GM12878 (cell line): Measurements from ENCODE around the gene MTMR4.

ENCODE experiments used
- ATF7 ChIP-seq: fragments of 450-650 bp; IDR thresholded peaks from 2 replicates; pipeline ENCODE4 v1.6.1; 2016; ENCODE audit warnings: low read depth, mild to moderate bottlenecking
- CTCF ChIP-seq, 3 experiments: IDR thresholded peaks in 2 of 3; conservative IDR thresholded peaks in 1 of 3; 2 replicates each; pipeline ENCODE4 v1.5.1; 2011; ENCODE audit warnings: low read depth in 3 of 3, low read length in 3 of 3, mild to moderate bottlenecking in 3 of 3, control low read depth in 2 of 3, moderate library complexity in 2 of 3, inconsistent platforms in 1 of 3, mixed read lengths in 1 of 3; ENCODE audit not compliant: control insufficient read depth in 2 of 3, insufficient read depth in 1 of 3; ENCODE audit errors: extremely low read depth in 1 of 3
- ELK1 ChIP-seq: IDR thresholded peaks from 2 replicates; pipeline ENCODE4 v1.6.1; 2012; ENCODE audit warnings: low read depth, low read length, improper control_type of control experiment
- POLR2A ChIP-seq: IDR thresholded peaks from 2 replicates; pipeline ENCODE4 v1.6.1; 2011; ENCODE audit warnings: low read depth, mild to moderate bottlenecking, low read length
- POLR2AphosphoS5 ChIP-seq: IDR thresholded peaks from 2 replicates; pipeline ENCODE4 v1.6.1; 2011; ENCODE audit warnings: mild to moderate bottlenecking, low read length, inconsistent platforms
- RAD51 ChIP-seq: fragments of 450-650 bp; IDR thresholded peaks from 2 replicates; pipeline ENCODE4 v1.6.1; 2016; ENCODE audit warnings: moderate library complexity, mild to moderate bottlenecking, inconsistent platforms
- YY1 ChIP-seq: IDR thresholded peaks from 2 replicates; pipeline ENCODE4 v1.6.1; 2011; ENCODE audit warnings: low read depth, mild to moderate bottlenecking, low read length

- TF ChIP-seq POLR2AphosphoS5 (no peak), CTCF (IDR thresholded peaks at IDR 0.05 in 2 of 3, conservative IDR thresholded peaks at IDR 0.05 in 1 of 3; ENCODE audit: control insufficient read depth in 2 of 3, extremely low read depth in 1 of 3, insufficient read depth in 1 of 3, low read depth in 3 of 3, low read length in 3 of 3) (no peak), POLR2A (no peak), ELK1 (no peak), RAD51 (no peak), YY1 (no peak), ATF7 (no peak)
These were observed 18.1 kb upstream of the MTMR4 start for GRCh38 chr17:58532555-58532951.
